Kidney (tissue), 14 donors: ENCODE data around the gene ANKS1B. TPM values are rescaled to one million over a fixed set of nuclear protein-coding genes. Genes with fewer than 3 reads are reported as not detected.

ENCODE experiments used
- DNase-seq, 5 donors: peaks; one replicate each; pipeline ENCODE4 v3.0.0-alpha.2; 2013 to 2020
- FAIRE-seq: peaks from 2 replicates; lab custom pipeline; 2012; peaks lifted over from hg19 to GRCh38; lab: Jason Lieb, UNC
- H3K27ac ChIP-seq, 2 donors: one replicate each; pipeline ENCODE4 v1.7.0; 2013; ENCODE audit warnings: low read depth in 2 of 2, low read length in 2 of 2, inconsistent platforms in 1 of 2
- H3K27me3 ChIP-seq: one replicate; pipeline ENCODE4 v1.7.1; 2013; ENCODE audit warnings: low read length, inconsistent platforms; ENCODE audit not compliant: control insufficient read depth, insufficient read depth
- H3K36me3 ChIP-seq, 3 donors: one replicate each; pipeline versions ENCODE4 v1.7.0 to v1.7.1; 2013; ENCODE audit warnings: low read length in 3 of 3, control low read depth in 1 of 3, inconsistent platforms in 1 of 3; ENCODE audit not compliant: insufficient read depth in 3 of 3, control insufficient read depth in 2 of 3
- H3K4me1 ChIP-seq, 3 donors: one replicate each; pipeline versions ENCODE4 v1.7.0 to v1.7.1; 2013; ENCODE audit warnings: low read length in 3 of 3, inconsistent platforms in 1 of 3, low read depth in 1 of 3; ENCODE audit not compliant: control insufficient read depth in 2 of 3, insufficient read depth in 2 of 3
- H3K4me3 ChIP-seq, 3 donors: one replicate each; pipeline versions ENCODE4 v1.7.0 to v1.8.1; 2013; ENCODE audit warnings: low read length in 3 of 3, control low read depth in 1 of 3, inconsistent platforms in 1 of 3
- H3K9ac ChIP-seq, 3 donors: one replicate each; pipeline versions ENCODE4 v1.7.0 to v1.7.1; 2013; ENCODE audit warnings: low read length in 3 of 3, control low read depth in 1 of 3, inconsistent platforms in 1 of 3
- H3K9me3 ChIP-seq, 3 donors: one replicate each; pipeline versions ENCODE4 v1.7.0 to v1.7.1; 2013; ENCODE audit warnings: low read length in 3 of 3, control low read depth in 1 of 3, inconsistent platforms in 1 of 3; ENCODE audit not compliant: control insufficient read depth in 2 of 3, insufficient read depth in 1 of 3
- intact Hi-C: fragments of 100-400 bp; cut with DNase I; formaldehyde crosslinking; loops from one replicate; pipeline ENCODE4 v1.11.1; 2022
- polyA plus RNA-seq: library from polyadenylated mRNA; stranded (reverse); fragments of 350-450 nt; fragmentation: Illumina TruSeq; extraction: RNeasy Lipid Tissue Mini Kit (QIAGEN cat#74804); gene quantifications from one replicate; pipeline ENCODE4 v1.2.3, GENCODE V29; 2014; ENCODE audit warnings: low read depth, low replicate concordance; ENCODE audit not compliant: insufficient read depth
- total RNA-seq: library from RNA; stranded (reverse); fragmentation: NEBNext Ultra II Directional; extraction: Animal tissue kit (Norgen Biotek cat#: 25700); gene quantifications from one replicate; pipeline ENCODE4 v1.2.1, GENCODE V29; 2021
- TF ChIP-seq, protein P1 (sequence below): IDR thresholded peaks from 3 replicates; pipeline ENCODE4 v1.5.1; 2012; ENCODE audit warnings: mild to moderate bottlenecking, moderate library complexity, borderline replicate concordance; ENCODE audit not compliant: insufficient read depth; ENCODE audit errors: extremely low read depth
- donor health status: control.
- donor health status: control.
- donor health status: control.
- donor health status: control.
- donor health status: control.
- donor health status: DM: yes; HTN: yes; CAD: no.
- donor health status: Normal renal cell carcinoma (clear cell type).

ANKS1B gene
- total and polyA plus RNA-seq, 2 donors from 2014 or later: 1.7 to 5.8 TPM

DNA sequence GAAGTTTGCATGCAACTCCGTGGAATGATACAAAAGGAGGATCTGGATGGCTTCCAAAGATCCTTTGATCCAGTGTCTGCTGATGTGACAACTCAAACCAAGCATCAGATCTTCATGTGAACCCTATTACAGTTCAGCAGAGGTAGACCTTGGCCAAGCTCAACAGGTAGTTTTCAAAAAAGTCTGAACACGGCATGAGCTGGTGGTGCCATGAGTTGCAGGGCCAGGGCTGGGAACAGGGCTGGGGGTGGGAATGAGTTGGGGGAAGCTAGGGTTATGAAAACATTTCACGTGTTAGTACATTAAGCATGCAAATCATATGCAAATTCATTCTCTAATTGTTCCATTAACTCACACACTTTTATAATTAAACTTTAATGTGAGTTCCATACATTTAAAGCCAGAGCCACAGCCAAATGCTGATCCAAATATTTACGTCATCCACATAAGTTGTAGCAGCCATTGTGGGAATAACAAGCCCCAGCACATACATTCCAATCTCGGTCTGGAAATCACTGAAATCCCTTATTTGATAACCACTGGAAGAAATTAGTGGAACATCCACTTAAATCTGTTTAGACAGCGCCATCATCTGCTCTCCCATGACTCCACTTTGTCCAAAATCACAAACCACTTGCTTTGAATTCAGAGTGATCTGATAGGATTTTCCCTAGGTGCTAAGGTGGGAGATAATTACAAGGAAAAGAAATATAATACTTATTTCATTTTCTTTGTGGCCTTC, 1181.1 kb downstream of the ANKS1B start:
- no peaks in the 10 kb centered on the region for H3K9me3 ChIP-seq
- no peak overlapping the region for H3K9ac ChIP-seq
- no peaks in the 10 kb centered on the region for H3K27me3 ChIP-seq
- no peaks in the 10 kb centered on the region for H3K4me1 ChIP-seq
- no peak overlapping the region for H3K27ac ChIP-seq
- no peaks in the 10 kb centered on the region for H3K36me3 ChIP-seq
- intact Hi-C loops: no loop called here
- DNase-seq (no peak), FAIRE-seq (no peak)
- H3K4me3 ChIP-seq: no peak overlapping the region
- TF ChIP-seq, protein P1, sequence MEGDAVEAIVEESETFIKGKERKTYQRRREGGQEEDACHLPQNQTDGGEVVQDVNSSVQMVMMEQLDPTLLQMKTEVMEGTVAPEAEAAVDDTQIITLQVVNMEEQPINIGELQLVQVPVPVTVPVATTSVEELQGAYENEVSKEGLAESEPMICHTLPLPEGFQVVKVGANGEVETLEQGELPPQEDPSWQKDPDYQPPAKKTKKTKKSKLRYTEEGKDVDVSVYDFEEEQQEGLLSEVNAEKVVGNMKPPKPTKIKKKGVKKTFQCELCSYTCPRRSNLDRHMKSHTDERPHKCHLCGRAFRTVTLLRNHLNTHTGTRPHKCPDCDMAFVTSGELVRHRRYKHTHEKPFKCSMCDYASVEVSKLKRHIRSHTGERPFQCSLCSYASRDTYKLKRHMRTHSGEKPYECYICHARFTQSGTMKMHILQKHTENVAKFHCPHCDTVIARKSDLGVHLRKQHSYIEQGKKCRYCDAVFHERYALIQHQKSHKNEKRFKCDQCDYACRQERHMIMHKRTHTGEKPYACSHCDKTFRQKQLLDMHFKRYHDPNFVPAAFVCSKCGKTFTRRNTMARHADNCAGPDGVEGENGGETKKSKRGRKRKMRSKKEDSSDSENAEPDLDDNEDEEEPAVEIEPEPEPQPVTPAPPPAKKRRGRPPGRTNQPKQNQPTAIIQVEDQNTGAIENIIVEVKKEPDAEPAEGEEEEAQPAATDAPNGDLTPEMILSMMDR: no peak

DNA sequence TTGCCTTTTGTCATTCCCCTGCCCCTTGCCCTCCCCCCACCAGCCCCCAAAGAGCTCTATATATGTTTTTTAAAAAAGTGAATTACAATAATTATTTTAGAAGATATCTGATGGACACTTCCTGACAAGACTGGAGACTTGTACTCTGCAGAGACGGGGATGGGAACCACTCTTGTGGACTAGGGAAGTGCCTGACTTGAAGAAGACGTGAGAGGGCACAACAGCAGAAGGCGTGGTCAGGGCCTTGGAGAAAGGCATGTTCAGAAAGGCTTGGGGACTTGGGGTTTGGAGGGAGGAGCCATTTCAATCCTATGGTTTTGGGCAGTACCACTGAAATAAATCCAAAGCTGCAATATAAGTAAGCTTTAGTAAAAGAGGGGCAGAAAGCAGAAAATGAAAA, 1184.9 kb downstream of the ANKS1B start:
- H3K27ac ChIP-seq: no peak overlapping the region
- no peaks in the 10 kb centered on the region for H3K36me3 ChIP-seq
- no peak overlapping the region for H3K4me3 ChIP-seq
- TF ChIP-seq, protein P1: no peak
- no peaks in the 10 kb centered on the region for H3K9me3 ChIP-seq
- DNase-seq: no peak
- no peaks in the 10 kb centered on the region for H3K27me3 ChIP-seq
- no peaks in the 10 kb centered on the region for H3K4me1 ChIP-seq
- no peak overlapping the region for H3K9ac ChIP-seq
- intact Hi-C loops: no loop called here
- no peak for FAIRE-seq

DNA sequence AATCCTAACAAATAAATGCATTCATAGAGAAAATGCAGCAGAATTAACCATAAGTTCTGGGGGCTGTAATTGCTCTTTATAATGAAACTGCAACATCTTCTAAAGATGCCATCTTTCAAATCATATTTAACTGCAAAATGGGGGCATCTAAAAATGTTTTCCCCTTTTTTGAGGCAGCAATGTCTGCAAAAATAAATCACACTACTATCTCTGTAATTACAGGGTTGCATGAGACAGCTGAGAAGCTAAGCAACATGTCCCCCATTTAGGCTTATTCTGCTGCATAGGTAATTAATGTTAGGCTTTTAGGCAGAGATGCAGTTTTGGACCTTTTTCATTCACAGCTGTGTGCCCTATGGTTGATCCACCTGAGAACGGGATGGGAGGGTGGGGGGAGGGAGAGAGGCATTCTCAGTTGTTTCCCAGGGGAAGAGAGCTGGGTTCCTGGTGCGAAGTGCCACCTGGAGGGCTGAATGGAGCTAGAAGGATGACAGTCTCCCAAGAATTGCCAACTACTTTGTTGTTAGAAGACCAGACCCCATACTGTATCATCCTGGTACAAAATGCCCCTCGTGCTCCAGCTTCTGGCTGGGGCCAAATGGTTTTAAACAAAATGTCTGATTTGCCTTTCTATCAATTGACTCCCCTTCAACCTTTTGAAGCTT, 1185.5 kb downstream of the ANKS1B start:
- intact Hi-C loops: no loop called here
- TF ChIP-seq, protein P1: no peak

More for the DNA sequence above, 1185.5 kb downstream of the ANKS1B start:
- no peak for FAIRE-seq
- DNase-seq: no peak
- Histone ChIP-seq H3K36me3 (no peaks in the 10 kb centered on the region), H3K4me3 (no peak overlapping the region), H3K27me3 (no peaks in the 10 kb centered on the region), H3K27ac (no peak overlapping the region), H3K9ac (no peak overlapping the region), H3K9me3 (no peaks in the 10 kb centered on the region), H3K4me1 (no peaks in the 10 kb centered on the region)
